ENCODE measurements around the gene ARIH2.

The ARIH2 gene

DNA sequence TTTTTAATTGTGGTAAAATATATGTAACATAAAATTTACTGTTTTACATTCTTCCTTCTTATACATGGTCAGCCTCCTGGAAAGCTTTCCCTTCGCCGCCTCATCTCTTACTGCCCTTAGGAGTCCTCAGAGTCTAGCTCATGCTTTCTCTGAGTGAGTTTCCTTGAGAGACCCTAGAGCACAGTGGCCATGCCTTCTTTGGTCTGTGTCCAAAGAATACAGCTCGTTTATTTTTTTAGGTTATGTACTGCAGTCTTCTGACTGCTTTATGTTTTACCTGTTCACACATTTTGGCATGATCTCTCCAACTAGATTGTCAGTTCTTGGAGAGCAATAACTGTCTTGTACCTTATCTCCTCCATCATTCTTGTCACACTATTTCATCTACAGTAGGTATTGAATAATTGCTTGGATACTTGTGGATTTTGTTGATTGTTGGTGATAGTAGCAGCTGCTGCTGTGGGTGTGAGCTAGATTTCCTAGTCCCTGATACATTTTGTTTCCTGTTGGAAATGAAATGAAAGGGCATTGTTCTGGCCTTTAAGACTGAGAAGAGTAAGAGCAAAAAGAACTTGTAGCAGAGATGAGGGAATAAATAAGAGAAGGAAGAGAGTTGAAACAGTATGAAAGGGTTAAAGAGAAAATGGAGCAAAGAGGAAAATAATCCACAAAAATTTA is 10.9 kb downstream of the ARIH2 start:
- no peak for DNase-seq

DNA sequence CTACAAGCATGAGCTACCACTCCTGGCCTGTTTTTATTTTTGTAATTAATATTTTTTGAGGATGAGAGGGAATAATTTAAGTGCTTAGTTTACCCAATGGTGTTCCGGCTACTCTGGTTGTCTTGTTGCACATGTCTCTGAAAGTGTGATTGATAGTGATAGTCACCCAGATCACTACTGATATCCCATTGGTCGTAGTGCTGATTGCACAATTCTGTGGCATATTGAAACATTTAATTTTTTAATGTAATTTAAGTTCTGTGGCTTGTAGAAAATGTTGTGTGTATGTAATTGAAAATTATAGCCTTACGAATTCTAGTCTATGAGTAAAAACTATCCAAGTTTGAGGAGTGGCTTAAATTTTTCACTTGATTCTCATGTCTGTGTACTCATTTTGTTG is 11.9 kb downstream of the ARIH2 start:
- DNase-seq = no peak

DNA sequence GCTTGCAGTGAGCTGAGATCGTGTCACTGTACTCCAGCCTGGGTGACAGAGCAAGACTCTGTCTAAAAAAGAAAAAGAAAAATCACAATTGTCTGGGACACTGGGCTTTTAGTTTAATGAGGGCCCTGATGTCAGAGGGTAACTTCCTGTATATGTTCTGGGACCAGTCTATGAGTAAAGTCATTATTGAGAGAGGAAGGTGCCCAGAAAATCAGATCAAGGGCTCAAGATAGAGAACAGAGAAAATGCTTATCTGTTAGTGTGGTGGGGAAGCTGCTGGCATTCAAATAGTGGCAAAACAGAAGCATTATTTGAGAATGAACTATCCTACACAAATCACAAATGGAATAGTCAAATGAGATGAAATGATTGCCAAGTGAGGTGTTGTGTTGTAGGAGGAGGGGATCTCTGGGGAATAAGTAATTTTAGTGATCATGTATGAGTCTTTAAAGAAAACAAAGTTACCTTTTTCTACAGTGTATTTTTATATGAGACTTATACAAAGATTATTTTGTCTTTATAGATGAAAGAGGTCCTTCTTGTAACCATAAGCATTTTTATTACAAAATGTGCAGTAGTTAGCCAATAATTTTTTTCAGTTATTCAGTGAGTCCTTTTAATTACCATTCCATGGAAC is 13.4 kb downstream of the ARIH2 start:
- no peak for DNase-seq

DNA sequence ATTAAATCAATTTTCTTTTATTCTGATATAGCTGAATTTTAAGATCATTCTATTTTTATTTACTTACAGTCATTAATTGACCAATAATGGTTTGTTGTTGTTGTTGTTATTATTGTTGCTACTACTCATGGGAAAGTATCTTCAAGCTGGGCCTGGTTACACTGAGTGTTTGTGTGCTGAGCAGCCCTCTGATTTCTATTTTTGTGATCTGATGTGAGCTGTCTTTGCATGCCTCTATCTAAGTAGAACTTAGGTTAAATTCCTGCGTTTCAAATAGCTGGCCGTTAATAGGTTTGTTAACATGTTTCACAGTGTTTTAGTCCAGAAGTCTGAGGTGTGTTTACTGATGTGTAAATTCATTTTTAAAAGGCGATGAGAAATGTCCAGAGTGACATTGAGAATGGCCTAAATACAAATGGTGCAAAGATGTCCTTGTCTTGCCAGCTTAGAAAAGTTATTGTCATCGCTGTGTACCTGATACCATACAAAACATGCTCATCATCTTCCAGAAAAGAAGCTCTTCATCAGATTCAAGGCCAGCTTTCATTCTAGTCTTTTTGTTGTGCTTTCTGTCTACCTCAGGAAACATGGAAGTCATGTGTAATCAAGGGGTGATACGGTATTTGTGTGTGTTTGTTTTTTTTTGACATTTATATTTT is 15.8 kb downstream of the ARIH2 start:
- no peak for DNase-seq

DNA sequence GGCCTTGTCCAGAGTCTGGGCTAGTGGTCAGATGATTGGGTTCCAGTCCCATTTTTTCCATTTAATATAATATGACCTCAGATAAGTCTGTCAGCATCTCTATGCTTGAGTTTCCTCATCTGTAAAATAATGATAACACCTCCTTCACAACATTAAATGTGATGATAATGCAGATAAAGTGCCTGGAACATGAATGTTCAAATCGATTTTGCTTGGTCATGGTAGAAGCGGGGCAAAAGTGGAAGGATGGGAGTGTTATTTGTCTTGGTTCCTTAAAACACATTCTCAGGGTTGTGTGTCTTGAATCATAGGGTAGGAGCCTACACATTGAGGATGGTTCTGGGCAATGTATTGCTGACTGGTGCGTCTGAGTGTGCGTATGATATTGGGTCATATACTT is 16.9 kb downstream of the ARIH2 start:
- DNase-seq = no peak

DNA sequence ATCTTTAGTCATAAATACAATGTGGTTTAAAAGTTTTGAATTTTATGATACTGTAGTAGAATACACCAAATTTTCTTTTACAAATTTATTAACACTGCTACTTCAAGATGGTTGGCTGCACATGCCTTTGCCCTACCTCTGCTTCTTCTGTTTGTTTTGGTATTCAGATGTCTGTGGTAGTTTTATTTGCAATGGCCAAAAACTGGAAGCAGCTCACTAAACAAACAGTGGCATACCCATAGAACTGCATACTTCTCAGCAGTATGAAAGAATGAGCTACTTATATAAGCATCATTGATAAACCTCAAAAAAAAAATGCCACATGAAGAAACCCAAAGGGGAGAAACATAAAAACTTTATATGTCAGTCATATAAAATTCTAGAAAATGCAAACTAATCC is 19.5 kb downstream of the ARIH2 start:
- DNase-seq = no peak

DNA sequence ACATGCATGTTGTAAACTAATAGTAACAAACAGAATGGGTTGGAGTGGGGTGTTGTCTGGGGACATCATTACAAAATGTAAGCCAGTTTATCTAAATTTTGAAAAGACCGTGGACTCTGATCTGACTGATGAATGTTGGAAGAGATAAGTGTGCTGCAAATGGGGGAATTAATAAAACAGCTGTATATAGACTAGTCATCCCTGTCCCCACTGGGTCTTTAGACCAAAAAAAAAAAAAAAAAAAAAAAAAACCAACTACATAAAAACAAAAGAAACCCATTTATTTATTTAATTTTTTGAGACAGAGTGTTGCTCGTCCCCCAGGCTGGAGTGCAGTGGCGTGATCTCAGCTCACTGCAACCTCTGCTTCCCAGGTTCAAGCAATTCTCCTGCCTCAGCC is 20.0 kb downstream of the ARIH2 start:
- DNase-seq = no peak

DNA sequence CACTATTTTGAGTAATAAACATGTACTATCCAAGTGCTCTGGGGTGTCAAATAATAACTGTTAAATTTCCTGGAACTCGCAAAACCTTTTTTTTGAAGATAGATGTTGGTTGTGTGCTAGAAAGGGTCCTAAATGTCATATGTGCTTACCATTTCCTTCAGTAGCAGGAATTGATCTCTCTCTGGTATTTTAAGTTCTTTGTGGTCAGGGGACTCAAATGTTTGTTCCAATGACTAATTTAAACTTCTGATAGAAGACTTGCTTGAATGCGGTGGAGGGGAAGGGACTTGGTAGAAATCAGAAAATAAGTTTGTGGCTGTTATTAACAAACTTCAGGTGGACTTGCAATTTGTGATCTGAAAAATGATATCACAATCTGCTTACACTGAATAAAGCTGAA is 26.8 kb downstream of the ARIH2 start:
- no peak for DNase-seq

DNA sequence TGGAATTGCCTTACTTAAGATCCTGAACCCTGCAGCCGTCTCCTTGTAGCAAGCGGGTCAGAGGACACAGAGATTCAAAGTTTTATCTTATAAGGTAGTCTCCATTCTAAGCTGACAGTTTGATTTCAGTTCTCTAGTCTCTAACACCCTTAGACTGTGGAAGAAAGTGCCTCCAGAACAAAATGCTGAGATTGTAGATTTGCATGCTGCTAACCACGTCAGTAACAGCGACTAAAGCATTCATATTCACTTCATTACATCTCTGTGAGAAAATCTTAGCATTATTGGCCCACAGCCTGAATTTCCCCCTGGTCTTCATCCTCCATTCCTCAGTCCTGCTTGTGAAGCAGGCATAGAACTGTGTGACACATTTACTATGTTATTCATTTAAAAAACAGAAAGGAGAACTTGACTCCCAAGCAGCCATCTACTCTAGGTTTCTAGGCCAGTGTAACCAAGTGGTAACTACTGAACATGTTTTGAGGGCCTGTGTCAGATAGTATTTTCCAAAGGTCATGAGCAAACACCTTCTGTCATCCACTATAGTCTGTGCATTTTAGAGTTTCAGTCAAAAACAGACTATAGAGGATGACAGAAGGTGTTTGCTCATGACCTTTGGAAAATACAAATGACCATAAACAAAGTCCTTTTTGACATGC is 27.4 kb downstream of the ARIH2 start:
- DNase-seq = no peak

DNA sequence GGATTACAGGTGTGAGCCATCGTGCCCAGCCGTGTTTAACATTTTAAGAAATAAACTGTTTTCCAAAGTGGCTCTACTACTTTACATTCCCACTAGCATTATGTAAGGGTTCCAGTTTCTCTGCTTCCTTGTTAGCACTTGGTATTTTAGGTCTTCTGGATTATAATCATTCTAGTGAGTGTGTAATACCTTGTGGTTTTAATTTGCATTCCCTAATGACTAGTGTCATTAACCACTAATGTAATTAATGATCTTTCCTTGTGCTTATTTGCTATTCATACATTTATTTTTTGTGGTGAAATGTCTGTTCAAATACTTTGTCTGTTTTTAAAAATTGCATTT is 30.7 kb downstream of the ARIH2 start:
- DNase-seq = no peak

DNA sequence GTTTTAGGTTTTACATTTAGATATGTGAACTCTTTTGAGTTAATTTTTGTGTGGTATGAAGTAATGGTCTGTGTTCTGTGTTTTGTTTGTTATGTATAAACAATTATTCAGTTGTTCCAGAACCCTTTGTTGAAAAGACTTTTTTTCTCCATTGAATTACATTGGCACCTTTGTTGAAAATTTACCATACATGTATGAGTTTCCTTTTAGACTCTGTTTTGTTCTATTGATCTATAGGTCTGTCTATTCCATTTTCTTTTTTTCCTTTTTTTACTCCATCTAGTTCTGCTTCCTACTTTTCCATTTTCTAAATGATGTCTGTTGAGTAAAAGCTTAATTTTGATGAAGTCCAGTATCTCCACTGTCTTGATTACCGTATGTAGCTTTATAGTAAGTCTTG is 31.4 kb downstream of the ARIH2 start:
- DNase-seq = no peak

DNA sequence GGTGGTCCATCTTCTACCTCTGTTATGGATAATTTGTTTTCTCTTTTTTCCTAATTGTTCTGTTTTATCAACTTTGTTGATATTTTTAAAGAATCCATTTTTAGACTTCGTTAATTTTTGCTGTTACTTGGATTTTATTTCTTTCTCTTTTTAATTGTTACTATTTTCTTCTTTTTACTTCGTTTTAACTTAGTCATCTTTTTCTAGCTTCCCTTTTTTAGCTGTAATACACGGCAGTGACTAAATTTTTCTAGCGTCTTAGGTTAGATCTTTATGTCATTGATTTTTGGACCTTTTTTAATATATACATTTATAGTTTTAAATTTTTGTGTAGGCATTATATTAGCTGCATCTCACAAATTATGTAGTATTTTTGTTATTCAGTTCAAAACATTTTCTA is 33.1 kb downstream of the ARIH2 start:
- no peak for DNase-seq

DNA sequence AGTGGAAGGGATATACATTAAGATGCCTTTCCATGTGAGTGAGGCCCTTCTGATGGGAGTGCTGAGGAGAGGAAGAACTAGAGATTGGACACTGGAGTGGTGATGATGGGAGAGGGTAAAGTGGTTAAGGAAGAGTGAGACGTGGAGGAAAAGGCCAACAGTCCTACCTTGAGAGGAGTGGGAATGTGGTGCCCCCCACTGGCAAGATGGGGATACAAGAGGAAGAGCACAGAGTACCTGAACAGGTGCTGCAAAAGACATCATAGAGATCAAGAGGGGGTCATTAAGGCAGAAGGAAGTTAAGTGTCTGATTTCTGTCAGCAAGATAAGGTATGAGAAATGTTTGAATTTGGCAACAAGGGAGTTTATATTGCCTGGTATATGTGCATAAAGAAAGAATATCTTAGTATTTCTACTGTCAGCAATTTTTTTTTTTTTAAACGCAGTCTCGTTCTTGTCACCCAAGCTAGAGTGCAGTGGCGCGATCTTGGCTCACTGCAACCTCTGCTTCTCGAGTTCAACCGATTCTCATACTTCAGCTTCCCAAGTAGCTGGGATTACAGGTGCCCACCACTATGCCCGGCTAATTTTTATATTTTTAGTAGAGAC is 34.0 kb downstream of the ARIH2 start:
- no peak for DNase-seq

DNA sequence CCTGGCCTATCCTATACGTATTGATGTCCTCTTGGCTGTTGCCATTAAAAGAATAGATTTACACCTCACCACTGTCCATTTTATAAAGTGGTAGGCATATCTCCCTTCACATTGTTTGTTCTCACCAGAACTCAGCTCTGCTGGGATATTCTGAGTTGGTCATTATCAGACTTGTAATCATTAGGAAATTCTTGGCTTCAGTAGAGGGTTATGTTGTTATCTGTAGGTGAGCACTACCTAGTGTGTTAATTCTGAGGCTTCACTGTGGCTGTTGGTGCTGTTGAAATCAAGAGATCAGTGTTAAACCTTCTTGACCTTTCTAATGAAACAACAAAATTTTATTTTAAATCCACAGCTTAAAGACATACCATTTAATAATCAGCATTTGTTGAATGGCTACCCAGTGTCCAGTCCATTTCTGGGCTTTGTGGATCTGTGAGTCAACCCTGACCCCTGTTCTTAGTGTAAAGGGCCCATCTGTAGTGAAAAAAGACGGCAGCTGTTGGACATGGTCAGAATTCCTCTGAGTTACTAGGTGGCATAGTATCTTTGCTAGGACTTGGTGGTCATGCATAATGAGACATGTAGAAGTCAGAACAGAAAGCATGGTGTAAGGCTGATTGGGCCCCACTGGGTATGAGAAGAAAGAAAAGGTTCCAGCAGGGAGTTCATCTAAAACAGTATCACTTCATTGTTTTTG is 38.5 kb downstream of the ARIH2 start:
- DNase-seq = no peak

DNA sequence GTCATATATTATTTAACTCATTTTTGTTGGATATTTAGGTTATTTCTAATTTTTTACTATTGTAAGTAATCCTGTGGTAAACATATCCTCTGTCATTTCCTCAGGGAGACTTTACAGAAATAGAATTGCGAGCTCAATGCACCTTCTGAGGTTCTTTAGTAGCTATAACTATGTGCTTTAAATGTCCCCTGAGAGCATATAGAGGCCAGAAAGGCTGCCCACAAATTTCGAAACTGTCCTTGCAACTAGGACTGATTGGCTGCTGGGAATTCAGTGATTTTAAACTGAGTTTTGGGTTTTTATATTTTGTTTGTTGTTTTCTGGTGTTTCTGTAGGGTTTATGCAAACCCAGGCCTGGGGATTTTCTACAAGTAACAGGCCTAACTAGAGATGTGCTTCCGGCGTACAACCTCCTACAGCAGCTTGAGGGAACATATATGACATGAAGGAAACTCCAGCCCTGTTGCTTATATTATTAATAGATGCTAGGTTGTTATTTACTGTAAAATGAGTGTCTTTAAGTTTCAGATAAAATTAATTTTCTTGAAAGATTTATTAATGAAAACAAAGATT is 42.3 kb downstream of the ARIH2 start:
- no peak for DNase-seq

DNA sequence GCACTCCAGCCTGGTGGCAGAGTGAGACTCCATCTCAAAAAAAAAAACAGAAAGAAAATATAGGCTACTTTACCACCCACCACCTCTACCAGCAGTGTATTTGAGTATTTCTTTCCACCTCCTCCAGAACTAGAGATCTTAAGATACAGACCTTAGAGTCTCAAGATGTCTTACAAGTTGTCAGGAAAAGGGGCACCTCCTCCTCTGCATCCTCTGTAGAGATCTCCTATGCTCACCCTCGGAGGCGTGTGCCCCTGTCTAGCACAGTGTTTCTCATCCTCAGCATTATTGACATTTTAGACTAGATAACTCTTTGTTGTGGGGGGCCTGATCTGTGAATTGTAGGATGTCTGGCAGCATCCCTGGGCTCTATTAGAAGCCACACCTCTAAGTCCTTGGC is 43.7 kb downstream of the ARIH2 start:
- no peak for DNase-seq

DNA sequence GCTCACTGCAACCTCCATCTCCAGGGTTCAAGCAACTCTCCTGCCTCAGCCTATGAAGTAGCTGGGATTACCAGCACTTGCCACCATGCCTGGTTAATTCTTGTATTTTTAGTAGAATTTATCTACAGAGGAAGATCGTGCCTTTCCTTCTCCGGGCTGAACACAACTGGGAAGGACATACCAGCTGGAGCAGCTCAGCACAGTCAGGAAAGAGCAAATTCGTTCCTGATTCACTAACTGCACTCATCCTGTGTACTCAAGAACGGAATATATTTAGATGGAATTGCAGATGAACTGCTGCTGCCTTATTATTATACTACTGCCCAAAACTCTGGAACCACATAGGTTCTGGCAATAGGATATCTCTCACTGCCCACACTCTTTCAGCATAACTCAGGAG is 44.3 kb downstream of the ARIH2 start:
- no peak for DNase-seq

DNA sequence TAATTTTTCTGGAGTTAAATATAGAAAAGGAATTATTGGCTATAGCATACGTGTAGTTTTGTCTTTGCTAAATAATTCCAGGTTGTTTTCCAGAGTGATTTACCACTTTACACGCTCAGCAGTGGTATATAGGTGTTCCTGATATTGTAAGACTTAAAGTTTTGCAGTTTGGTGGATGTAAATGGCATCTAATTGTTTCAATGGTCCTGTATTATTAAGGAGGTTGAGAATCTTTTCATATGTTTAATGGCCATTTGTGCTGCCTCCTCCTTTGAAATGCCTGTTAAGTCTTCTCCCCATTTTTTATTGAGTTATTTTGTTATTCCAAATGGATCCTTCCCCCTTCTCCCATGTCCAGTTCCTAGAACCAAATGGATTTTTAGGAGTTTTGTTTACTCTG is 44.9 kb downstream of the ARIH2 start:
- DNase-seq = no peak

DNA sequence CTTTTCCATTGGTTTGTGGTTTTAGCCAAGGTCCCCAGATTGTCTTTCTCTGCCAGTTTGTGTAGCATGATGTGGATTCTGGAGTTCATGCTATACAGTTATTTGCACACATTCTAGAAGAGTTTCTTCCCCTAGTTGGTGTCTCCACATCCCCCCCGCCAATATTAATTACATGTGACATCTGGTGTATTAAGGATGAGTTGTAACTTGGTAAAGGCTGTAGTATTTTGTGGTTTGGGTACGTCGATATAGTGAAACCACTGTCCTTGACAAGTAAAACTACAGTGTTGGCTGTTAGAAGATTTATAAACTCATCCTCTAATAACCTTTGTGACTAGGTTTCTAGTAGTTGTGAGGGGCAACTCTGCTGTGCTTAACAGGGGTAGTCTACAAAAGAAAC is 47.7 kb downstream of the ARIH2 start:
- no peak for DNase-seq

DNA sequence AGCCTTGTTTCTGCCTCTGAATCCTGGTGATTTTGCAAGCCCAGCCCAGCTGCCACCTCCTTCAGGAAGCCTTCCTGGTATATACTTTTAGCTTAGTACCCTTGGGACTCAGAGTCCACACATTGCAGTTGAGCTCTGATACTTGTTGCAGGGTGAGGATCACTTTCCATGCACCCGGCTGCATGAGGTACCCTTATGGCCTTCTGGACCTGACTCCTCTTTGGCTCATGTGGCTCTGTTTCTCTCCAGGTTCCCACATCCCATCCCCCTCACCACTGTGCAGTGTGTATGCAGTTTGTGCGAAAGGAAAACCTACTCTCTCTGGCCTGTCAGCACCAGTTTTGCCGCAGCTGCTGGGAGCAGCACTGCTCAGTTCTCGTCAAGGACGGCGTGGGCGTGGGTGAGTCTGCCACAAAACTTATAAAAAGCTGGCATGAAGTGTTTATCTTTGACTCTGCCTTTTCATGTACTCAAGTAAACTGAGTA is 48.3 kb downstream of the ARIH2 start:
- no peak for DNase-seq

DNA sequence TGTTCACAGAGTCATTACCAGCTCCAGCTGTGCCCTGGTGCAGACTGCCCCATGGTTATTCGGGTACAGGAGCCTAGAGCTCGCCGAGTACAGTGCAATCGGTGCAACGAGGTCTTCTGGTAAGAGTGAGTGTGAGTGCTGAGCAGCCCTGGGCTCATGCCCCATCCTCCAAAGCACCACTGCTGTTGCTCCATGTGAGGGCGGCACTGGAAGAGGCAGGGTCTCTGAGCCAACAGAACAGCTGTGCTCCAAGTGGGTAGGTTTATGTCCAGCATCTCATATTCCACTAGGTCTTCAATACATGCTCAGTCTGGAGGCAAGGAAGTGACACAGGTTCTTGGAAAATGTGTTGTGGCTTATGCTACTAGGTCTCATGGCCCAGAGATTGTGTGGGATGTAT is 51.9 kb downstream of the ARIH2 start:
- DNase-seq = no peak

DNA sequence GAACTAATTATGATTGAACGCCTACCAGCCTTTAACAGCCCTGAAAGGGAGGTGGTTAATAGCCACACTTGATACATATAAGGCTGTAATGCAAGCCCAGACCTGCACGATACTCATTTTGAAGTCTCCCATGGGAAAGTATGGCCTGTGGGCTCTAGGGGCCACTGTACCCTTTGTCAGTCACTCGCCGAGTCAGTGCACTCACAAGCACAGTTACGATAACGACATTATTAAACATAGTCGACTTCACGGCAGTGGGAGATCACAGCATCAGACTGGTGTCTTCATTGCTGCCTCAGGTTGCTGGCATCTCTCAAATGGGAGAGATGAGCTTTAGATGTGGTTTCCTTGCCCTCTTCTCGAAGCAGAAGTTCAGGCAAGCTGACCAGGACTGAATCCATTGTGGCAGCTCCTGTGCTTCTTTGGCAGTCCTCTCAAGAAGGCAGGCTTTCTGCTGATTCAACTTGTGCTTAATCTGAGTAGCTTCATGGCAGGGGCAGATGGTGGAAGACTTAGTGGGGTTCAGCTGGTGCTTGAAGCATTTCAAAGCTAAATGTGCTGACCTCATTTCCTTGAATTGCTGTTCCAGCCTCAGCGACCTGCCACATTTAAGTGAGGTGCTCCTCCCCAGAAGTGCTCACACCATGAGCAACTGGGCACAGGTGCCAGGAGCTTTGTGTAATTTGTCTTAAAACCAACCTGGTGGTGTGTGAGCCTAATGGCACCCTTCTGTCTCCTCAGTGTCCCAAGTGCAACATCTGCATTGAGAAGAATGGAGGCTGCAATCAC is 55.6 kb downstream of the ARIH2 start:
- no peak for DNase-seq
